IMR-90 (cell line): Measurements from ENCODE around the gene FBN1. TPM values are rescaled to one million over a fixed set of nuclear protein-coding genes. Genes with fewer than 3 reads are reported as not detected.

ENCODE experiments used
- ATAC-seq: fragments of 200-7000 bp; cut with Tn5 transposase; 2 replicates; pipeline ENCODE4 v1.9.1; 2020; ENCODE audit warnings: low read depth, mild to moderate bottlenecking, moderate library complexity
- BruUV-seq: library from RNA; stranded (reverse); fragments of 400-500 nt; replicated peaks from 2 replicates; lab custom pipeline; 2021; lab: Mats Ljungman, UMichigan
- CTCF ChIA-PET: fragments of 300-600 bp; formaldehyde crosslinking; extraction: SDS; loops from one replicate; lab custom pipeline; 2021; ENCODE audit warnings: antibody characterized with exemption; lab: Yijun Ruan, JAX
- POLR2A ChIA-PET: fragments of 300-600 bp; sonication (Branson Sonifier 250); formaldehyde crosslinking; loops from one replicate; lab custom pipeline; 2022; ENCODE audit warnings: antibody characterized with exemption; ENCODE audit not compliant: unreplicated experiment; lab: Charles Lee
- DNase-seq: peaks from one replicate; pipeline ENCODE4 v3.0.0; 2013
- H2AFZ ChIP-seq: replicated peaks from 2 replicates; pipeline ENCODE3; 2013; ENCODE audit warnings: low read length, mild to moderate bottlenecking; ENCODE audit not compliant: poor library complexity
- H2AK5ac ChIP-seq: 2 replicates; pipeline ENCODE4 v1.6.1; 2013; ENCODE audit warnings: low read depth, low read length, inconsistent platforms
- H2AK9ac ChIP-seq: replicated peaks from 2 replicates; pipeline ENCODE3; 2013; ENCODE audit warnings: mild to moderate bottlenecking, low read depth, low read length, moderate library complexity; ENCODE audit not compliant: poor library complexity
- H2BK120ac ChIP-seq: 2 replicates; pipeline ENCODE4 v1.6.1; 2013; ENCODE audit warnings: low read depth, low read length, inconsistent platforms
- H2BK15ac ChIP-seq: 3 replicates; pipeline ENCODE4 v1.6.1; 2013; ENCODE audit warnings: low read depth, low read length, inconsistent platforms
- H2BK20ac ChIP-seq: 2 replicates; pipeline ENCODE4 v1.6.1; 2013; ENCODE audit warnings: low read depth, mild to moderate bottlenecking, inconsistent platforms, low read length, moderate library complexity
- H2BK5ac ChIP-seq: 2 replicates; pipeline ENCODE4 v1.6.1; 2013; ENCODE audit warnings: mild to moderate bottlenecking, low read depth, low read length, inconsistent platforms; ENCODE audit not compliant: poor library complexity, severe bottlenecking
- H3K14ac ChIP-seq: replicated peaks from 2 replicates; pipeline ENCODE4 v1.6.1; 2013; ENCODE audit warnings: low read depth, low read length, inconsistent platforms
- H3K18ac ChIP-seq: 2 replicates; pipeline ENCODE4 v1.6.1; 2013; ENCODE audit warnings: low read depth, low read length, control low read depth
- H3K23ac ChIP-seq: 2 replicates; pipeline ENCODE4 v1.6.1; 2013; ENCODE audit warnings: low read depth, low read length, inconsistent platforms
- H3K27ac ChIP-seq: 2 replicates; pipeline ENCODE4 v1.5.1; 2013; ENCODE audit warnings: mild to moderate bottlenecking, control low read depth, low read length; ENCODE audit not compliant: insufficient read depth
- H3K27me3 ChIP-seq: 2 replicates; pipeline ENCODE4 v1.6.1; 2013; ENCODE audit warnings: low read length; ENCODE audit not compliant: control insufficient read depth, insufficient read depth
- H3K36me3 ChIP-seq: 2 replicates; pipeline ENCODE4 v1.6.1; 2013; ENCODE audit warnings: low read length, mixed read lengths; ENCODE audit not compliant: control insufficient read depth, insufficient read depth
- H3K4ac ChIP-seq: 2 replicates; pipeline ENCODE4 v1.6.1; 2013; ENCODE audit warnings: low read depth, low read length, inconsistent platforms
- H3K4me1 ChIP-seq: 2 replicates; pipeline ENCODE4 v1.6.1; 2013; ENCODE audit warnings: low read length, mixed read lengths; ENCODE audit not compliant: control insufficient read depth, insufficient read depth
- H3K4me2 ChIP-seq: 2 replicates; pipeline ENCODE4 v1.6.1; 2013; ENCODE audit warnings: low read depth, mild to moderate bottlenecking, control low read depth, low read length, moderate library complexity
- H3K4me3 ChIP-seq: 2 replicates; pipeline ENCODE4 v1.5.1; 2013; ENCODE audit warnings: low read depth, mild to moderate bottlenecking, control low read depth, low read length, moderate library complexity; ENCODE audit not compliant: insufficient read depth
- H3K56ac ChIP-seq: 2 replicates; pipeline ENCODE4 v1.6.1; 2013; ENCODE audit warnings: low read length, inconsistent platforms; ENCODE audit not compliant: insufficient read depth; ENCODE audit errors: extremely low read depth
- H3K79me1 ChIP-seq, 2 experiments: 2 replicates each; pipeline ENCODE4 v1.6.1; 2013; ENCODE audit warnings: low read length in 2 of 2, inconsistent platforms in 1 of 2, low read depth in 1 of 2
- H3K9ac ChIP-seq: 2 replicates; pipeline ENCODE4 v1.6.1; 2013; ENCODE audit warnings: low read depth, low read length, control low read depth
- H3K9me1 ChIP-seq: 2 replicates; pipeline ENCODE4 v1.6.1; 2013; ENCODE audit warnings: low read length, inconsistent platforms; ENCODE audit not compliant: insufficient read depth
- H3K9me3 ChIP-seq: 2 replicates; pipeline ENCODE4 v1.6.1; 2013; ENCODE audit warnings: low read length; ENCODE audit not compliant: control insufficient read depth, insufficient read depth
- H4K20me1 ChIP-seq: 2 replicates; pipeline ENCODE4 v1.6.1; 2013; ENCODE audit warnings: low read length, inconsistent platforms; ENCODE audit not compliant: insufficient read depth
- H4K5ac ChIP-seq: 2 replicates; pipeline ENCODE4 v1.6.1; 2013; ENCODE audit warnings: mild to moderate bottlenecking, low read depth, low read length, control low read depth
- H4K8ac ChIP-seq, 2 experiments: 2 replicates each; pipeline ENCODE4 v1.6.1; 2013; ENCODE audit warnings: low read depth in 2 of 2, low read length in 2 of 2, control low read depth in 1 of 2, inconsistent platforms in 1 of 2
- H4K91ac ChIP-seq: 2 replicates; pipeline ENCODE4 v1.6.1; 2013; ENCODE audit warnings: low read depth, low read length, inconsistent platforms; ENCODE audit not compliant: insufficient read depth
- BHLHE40 ChIP-seq: fragments of 150-350 bp; IDR thresholded peaks from 2 replicates; pipeline ENCODE4 v1.6.1; 2016; ENCODE audit warnings: mild to moderate bottlenecking, low read depth, low read length
- FOS ChIP-seq: fragments of 150-350 bp; IDR thresholded peaks from 2 replicates; pipeline ENCODE4 v1.6.1; 2016; ENCODE audit warnings: low read depth, low read length
- MAFK ChIP-seq: IDR thresholded peaks from 2 replicates; pipeline ENCODE4 v1.6.1; 2012; ENCODE audit warnings: low read depth, low read length, improper control_type of control experiment
- MXI1 ChIP-seq: IDR thresholded peaks from 2 replicates; pipeline ENCODE4 v1.6.1; 2012; ENCODE audit warnings: low read depth, mild to moderate bottlenecking, low read length, moderate library complexity, borderline replicate concordance
- POLR2A ChIP-seq: IDR thresholded peaks from 2 replicates; pipeline ENCODE4 v1.6.1; 2012; ENCODE audit warnings: mild to moderate bottlenecking, low read depth, low read length
- RAD21 ChIP-seq: IDR thresholded peaks from 2 replicates; pipeline ENCODE4 v1.6.1; 2012; ENCODE audit warnings: low read length, improper control_type of control experiment
- RCOR1 ChIP-seq: IDR thresholded peaks from 2 replicates; pipeline ENCODE4 v1.6.1; 2012; ENCODE audit warnings: mild to moderate bottlenecking, low read length, improper control_type of control experiment; ENCODE audit not compliant: insufficient replicate concordance
- RFX5 ChIP-seq: IDR thresholded peaks from 2 replicates; pipeline ENCODE4 v1.8.0; 2012; ENCODE audit warnings: low read depth, mild to moderate bottlenecking, low read length, moderate library complexity
- SMC3 ChIP-seq: fragments of 150-350 bp; IDR thresholded peaks from 2 replicates; pipeline ENCODE4 v1.6.1; 2016; ENCODE audit warnings: low read depth, mild to moderate bottlenecking, antibody characterized with exemption, low read length, moderate library complexity
- WGBS, 2 experiments: methylation state at CpG; one replicate each; pipeline versions ENCODE4 v1.1.5 to v1.1.7; 2013; ENCODE audit warnings: missing lambda C conversion rate in 2 of 2; ENCODE audit not compliant: insufficient read length in 1 of 2; ENCODE audit errors: extremely low coverage in 2 of 2; 5-methylcytosine and 5-hydroxymethylcytosine counted together
- dilution Hi-C: fragments of 300-500 bp; cut with HindIII; formaldehyde crosslinking; loops from one replicate; pipeline ENCODE4 v1.14.3; 2018; ENCODE audit warnings: low sequenced_read_pairs; ENCODE audit not compliant: unreplicated experiment
- in situ Hi-C: fragments of 300-500 bp; cut with MboI; formaldehyde crosslinking; loops from 3 replicates; pipeline ENCODE4 v1.14.3; 2019; ENCODE audit warnings: low sequenced_read_pairs, inconsistent platforms, mixed read lengths
- intact Hi-C: fragments of 100-400 bp; cut with micrococcal nuclease; formaldehyde crosslinking; loops from 2 replicates; pipeline ENCODE4 v1.10.0; 2022
- polyA plus RNA-seq, 3 experiments: library from polyadenylated mRNA; depleted of rRNA; stranded (reverse); fragments of >200 nt; gene quantifications; 2 replicates each; pipeline ENCODE4 v1.2.3, GENCODE V29; 2012; ENCODE audit warnings: low replicate concordance in 1 of 3
- total RNA-seq: library from RNA; depleted of rRNA; stranded (reverse); fragments of >200 nt; gene quantifications from 2 replicates; pipeline ENCODE4 v1.2.3, GENCODE V29; 2012
- TF ChIP-seq, protein P1 (sequence below): fragments of 150-350 bp; IDR thresholded peaks from 2 replicates; pipeline ENCODE4 v1.6.1; 2017; ENCODE audit warnings: mild to moderate bottlenecking, antibody characterized with exemption, low read length, low read depth

FBN1 gene
- total and polyA plus RNA-seq, 2 of the 4 experiments (the other 2 are of a cell fraction): 134 to 283 TPM

GRCh38 chr15:48366584-48367312, 278.8 kb downstream of the FBN1 start:
- no peak overlapping the region for H3K14ac ChIP-seq
- intact Hi-C loops: no loop called here
- TF ChIP-seq FOS (no peak), RCOR1 (no peak), POLR2A (no peak), SMC3 (no peak), MAFK (no peak), RFX5 (no peak), MXI1 (no peak), RAD21 (no peak), BHLHE40 (no peak)
- TF ChIP-seq, protein P1, sequence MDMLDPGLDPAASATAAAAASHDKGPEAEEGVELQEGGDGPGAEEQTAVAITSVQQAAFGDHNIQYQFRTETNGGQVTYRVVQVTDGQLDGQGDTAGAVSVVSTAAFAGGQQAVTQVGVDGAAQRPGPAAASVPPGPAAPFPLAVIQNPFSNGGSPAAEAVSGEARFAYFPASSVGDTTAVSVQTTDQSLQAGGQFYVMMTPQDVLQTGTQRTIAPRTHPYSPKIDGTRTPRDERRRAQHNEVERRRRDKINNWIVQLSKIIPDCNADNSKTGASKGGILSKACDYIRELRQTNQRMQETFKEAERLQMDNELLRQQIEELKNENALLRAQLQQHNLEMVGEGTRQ: no peak
- no peak overlapping the region for H2BK5ac ChIP-seq
- DNase-seq (no peak), ATAC-seq (no peak)
- H2BK15ac ChIP-seq: no peak overlapping the region
- no peak overlapping the region for H3K56ac ChIP-seq
- no peaks in the 10 kb centered on the region for H3K9me1 ChIP-seq
- H3K27me3 ChIP-seq: no peaks in the 10 kb centered on the region
- in situ Hi-C loops: loop anchor here (10.0 to 25.0 kb wide), 2 partner anchors 596 to 1778 kb away; partner anchors contain the start of gene SHC4
- H3K4me3 ChIP-seq: no peak overlapping the region
- no peak overlapping the region for H2AK5ac ChIP-seq
- no peak overlapping the region for H3K4ac ChIP-seq
- H2BK120ac ChIP-seq: no peak overlapping the region
- no peak overlapping the region for H3K23ac ChIP-seq
- H4K8ac ChIP-seq: no peak overlapping the region
- no peak overlapping the region for H2BK20ac ChIP-seq
- no peak overlapping the region for H3K9ac ChIP-seq
- no peaks in the 10 kb centered on the region for H3K36me3 ChIP-seq
- H4K20me1 ChIP-seq: no peaks in the 10 kb centered on the region
- ChIA-PET CTCF (no interaction called here), POLR2A (no interaction called here)
- H4K5ac ChIP-seq: no peak overlapping the region
- H3K79me1 ChIP-seq: no peaks in the 10 kb centered on the region
- H2AK9ac ChIP-seq: no peak overlapping the region
- H4K91ac ChIP-seq: no peak overlapping the region
- no peak overlapping the region for H3K18ac ChIP-seq
- H3K27ac ChIP-seq: no peak overlapping the region
- H2AFZ ChIP-seq: no peak overlapping the region
- no CpG with 5 or more reads among the region's 4 CpGs for WGBS, 2 experiments
- H3K4me1 ChIP-seq: no peaks in the 10 kb centered on the region
- no TSS peak for BruUV-seq
- no peaks in the 10 kb centered on the region; the same call in 1 of the 2 replicates for H3K9me3 ChIP-seq
- no peak overlapping the region for H3K4me2 ChIP-seq
- dilution Hi-C loops: no loop called here
